IPS DF 4.7 (cell line): Measurements from ENCODE around the gene FOXO4.

Experiments used
- DNase-seq: peaks from one replicate; pipeline ENCODE4 v3.0.0-alpha.2; 2013; ENCODE audit warnings: low spot score; ENCODE audit errors: extremely low read depth

Gene FOXO4

DNA sequence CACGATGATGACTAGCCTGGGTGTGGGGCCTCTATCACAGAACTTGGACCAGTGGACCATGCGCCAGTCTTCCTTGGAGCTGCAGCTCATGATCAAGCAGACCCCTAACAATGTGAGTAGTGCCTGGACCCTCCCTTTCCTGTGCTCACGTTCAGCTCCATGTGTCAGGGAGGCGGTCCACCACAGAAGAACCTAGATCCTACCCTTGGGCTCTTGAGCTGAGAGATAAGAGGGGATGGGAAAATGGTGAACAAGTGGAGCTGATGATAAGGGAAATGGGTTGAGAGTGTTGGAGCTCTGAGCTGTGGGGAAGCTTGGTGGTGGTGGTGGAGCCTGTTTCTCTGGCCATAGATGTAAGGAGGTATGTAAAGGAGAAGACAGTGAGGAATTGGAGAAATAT, 35.9 kb downstream of the FOXO4 start:
- DNase-seq, result no peak

DNA sequence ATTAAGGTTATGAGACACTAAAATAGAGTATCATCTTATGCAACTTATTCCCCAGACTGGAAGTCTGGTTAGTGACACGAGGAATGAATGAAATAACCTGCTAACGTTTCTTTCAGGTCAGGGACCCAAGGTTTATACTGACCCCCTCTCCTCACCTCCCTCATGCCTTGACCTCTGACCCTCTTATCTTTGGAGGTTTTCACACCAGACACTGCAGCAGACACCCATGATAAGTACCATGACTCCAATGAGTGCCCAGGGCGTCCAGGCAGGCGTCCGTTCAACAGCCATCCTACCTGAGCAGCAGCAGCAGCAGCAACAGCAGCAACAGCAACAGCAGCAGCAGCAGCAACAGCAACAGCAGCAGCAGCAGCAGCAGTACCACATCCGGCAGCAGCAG, 44.8 kb downstream of the FOXO4 start:
- no peak for DNase-seq

DNA sequence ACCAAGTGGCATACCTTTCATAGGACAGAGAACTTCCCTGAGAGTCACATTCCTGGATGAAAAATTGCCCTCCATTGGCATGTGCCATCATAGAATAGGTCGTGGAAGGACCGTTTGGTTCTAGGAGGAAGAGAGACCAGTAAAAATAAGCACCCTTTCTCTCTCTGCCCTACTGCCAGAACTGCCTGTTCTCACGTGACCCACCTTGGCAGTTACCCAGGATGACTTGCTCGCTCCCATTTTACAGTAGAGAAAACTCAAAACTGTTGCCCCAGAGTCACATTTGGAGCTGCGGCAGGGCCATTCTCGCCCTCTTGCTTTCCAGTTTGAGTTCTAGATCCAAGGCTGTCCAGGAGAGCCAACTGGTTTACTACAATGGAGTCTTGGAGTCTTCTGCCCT, 47.9 kb downstream of the FOXO4 start:
- DNase-seq, result no peak

DNA sequence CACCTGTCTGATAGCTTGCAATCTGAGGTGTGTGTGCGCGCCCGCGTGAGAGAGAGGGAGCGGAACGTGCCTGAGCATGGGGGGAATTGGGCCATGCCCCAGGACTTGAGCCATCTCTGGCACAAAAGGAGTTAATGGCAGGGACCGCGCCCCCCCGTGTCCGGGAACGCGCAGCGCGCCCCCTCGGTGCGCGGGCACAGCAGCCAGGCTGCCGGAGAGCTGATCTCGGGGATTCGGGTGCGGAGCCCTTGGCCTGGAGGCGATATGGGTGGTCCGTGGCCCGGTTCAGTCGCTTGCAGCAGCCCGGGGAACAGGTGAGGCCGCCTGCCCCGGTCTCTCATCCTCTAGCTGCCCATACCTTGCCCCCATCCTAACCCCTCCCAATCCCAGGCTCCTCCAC, 49.0 kb downstream of the FOXO4 start, which contains the start of gene NLGN3:
Gene NLGN3 (plus strand): TSS at position 191 of the 400 bp plus-strand sequence. CDS start 2,909 bp downstream, outside the sequence.
- no peak for DNase-seq

DNA sequence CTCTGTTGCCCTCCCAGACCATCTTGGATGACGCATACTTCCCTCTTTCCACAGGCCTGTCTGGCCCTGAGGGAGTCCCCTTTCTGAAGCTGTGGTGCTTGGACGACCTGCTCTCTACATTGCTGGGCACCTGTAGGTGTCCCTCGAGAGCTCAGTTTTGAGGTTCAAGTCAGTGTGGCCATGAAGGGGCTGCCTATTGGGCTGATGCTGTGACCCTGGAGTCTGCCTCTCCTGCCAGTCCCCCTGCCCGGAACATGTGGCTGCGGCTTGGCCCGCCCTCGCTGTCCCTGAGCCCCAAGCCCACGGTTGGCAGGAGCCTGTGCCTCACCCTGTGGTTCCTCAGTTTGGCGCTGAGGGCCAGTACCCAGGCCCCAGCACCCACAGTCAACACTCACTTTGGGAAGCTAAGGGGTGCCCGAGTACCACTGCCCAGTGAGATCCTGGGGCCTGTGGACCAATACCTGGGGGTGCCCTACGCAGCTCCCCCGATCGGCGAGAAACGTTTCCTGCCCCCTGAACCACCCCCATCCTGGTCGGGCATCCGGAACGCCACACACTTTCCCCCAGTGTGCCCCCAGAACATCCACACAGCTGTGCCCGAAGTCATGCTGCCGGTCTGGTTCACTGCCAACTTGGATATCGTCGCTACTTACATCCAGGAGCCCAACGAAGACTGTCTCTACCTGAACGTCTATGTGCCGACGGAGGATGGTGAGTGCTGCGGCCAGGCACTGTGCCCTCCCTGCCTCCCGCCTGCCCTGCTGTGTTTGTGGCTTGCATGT, 52.0 kb downstream of the FOXO4 start:
- DNase-seq, result no peak

DNA sequence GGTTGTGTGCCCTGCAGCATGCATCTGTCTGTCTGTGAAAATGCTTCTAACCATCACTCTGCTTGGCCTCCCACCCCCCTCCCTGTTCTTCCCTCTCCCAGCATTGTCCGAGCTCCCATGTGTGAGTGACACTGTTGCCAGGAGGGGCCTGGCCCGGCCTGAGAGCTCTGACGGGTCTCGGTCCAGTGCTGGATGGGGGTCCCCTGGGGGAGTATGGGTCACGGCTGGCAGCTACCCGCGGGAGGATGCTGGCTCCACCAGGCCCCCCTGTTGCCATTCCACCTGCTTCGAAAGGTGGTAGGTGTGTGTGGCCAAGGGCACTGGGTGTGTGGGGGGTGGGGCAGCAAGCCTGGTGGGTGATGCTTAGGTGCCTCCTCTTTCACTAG, 52.6 kb downstream of the FOXO4 start:
- DNase-seq, result no peak

DNA sequence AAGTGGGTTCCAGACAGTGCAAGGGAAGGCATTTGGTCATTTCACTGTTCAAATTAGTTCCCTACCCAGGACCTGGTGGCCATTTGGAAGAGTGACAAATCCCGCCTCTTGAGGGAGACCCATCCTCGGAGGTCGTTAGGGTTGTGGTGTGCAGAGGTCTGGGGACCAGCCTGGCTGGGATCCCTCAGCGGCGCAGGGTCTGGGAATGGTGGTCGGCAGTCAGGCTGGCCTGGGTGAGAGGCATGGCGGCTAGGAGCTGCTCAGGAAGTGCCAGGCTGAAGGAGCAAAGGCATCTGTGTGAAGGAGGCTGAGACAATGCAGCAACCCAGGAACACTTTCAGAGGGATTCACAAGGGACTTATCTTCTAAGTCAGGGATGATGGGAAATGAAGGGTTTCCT, 55.7 kb downstream of the FOXO4 start:
- no peak for DNase-seq
